ENCODE results near the gene CYS1. TPM values are rescaled to one million over a fixed set of nuclear protein-coding genes. Genes with fewer than 3 reads are reported as not detected.

CYS1 gene
- total RNA-seq, 4 donors from 2014 or later, result 0.32 to 1.8 TPM; not detected in 2

GRCh38 chr2:10041711-10042110 is 38.5 kb downstream of the CYS1 start:
- H3K4me1 ChIP-seq, result peaks cover 76% of the 10 kb centered on the region
- WGBS, result 83% methylated on average over 14 of the region's 14 CpGs
- no peak for DNase-seq (ENCODE audit: low spot score in 2 of 2)
- H3K27ac ChIP-seq, result peak overlapping the region; percentile 89
- H3K36me3 ChIP-seq, result peaks cover 7% of the 10 kb centered on the region
- TF ChIP-seq POLR2AphosphoS5 (IDR thresholded peaks at IDR 0.05) (no peak), POLR2A (IDR thresholded peaks at IDR 0.05) (no peak), CTCF (IDR thresholded peaks at IDR 0.05) (no peak), EP300 (IDR thresholded peaks at IDR 0.05) (no peak)
- H3K9me3 ChIP-seq, result no peaks in the 10 kb centered on the region
- no peaks in the 10 kb centered on the region for H3K27me3 ChIP-seq
- H3K4me3 ChIP-seq, result peak overlapping the region; percentile 56

- H3K36me3 ChIP-seq, result no peaks in the 10 kb centered on the region
- H3K27me3 ChIP-seq, result no peaks in the 10 kb centered on the region
- no peaks in the 10 kb centered on the region for H3K9me3 ChIP-seq
- 48% methylated on average over 16 of the region's 16 CpGs for WGBS
- peaks cover 74% of the 10 kb centered on the region for H3K4me1 ChIP-seq
- TF ChIP-seq CTCF (IDR thresholded peaks at IDR 0.05) (no peak), EP300 (IDR thresholded peaks at IDR 0.05) (no peak), POLR2AphosphoS5 (IDR thresholded peaks at IDR 0.05) (no peak)
- no peak overlapping the region for H3K4me3 ChIP-seq
- no peak for DNase-seq (ENCODE audit: low spot score in 2 of 2)
- H3K27ac ChIP-seq, result peak overlapping the region; percentile 16
Observed at GRCh38 chr2:10039658-10040410, 40.4 kb downstream of the CYS1 start.

- no peaks in the 10 kb centered on the region for H3K9me3 ChIP-seq
- H3K27me3 ChIP-seq, result no peaks in the 10 kb centered on the region
- H3K4me1 ChIP-seq, result peaks cover 65% of the 10 kb centered on the region
- no peak overlapping the region for H3K4me3 ChIP-seq
- no peak overlapping the region for H3K27ac ChIP-seq
- no peaks in the 10 kb centered on the region for H3K36me3 ChIP-seq
- TF ChIP-seq EP300 (IDR thresholded peaks at IDR 0.05), result no peak
- TF ChIP-seq CTCF (IDR thresholded peaks at IDR 0.05), result no peak
- no peak for TF ChIP-seq POLR2AphosphoS5 (IDR thresholded peaks at IDR 0.05)
- TF ChIP-seq POLR2A (IDR thresholded peaks at IDR 0.05), result no peak
- no peak for DNase-seq (ENCODE audit: low spot score in 2 of 2)
Observed at GRCh38 chr2:10038716-10039115, 41.5 kb downstream of the CYS1 start.

- no peaks in the 10 kb centered on the region for H3K9me3 ChIP-seq
- no peaks in the 10 kb centered on the region for H3K27me3 ChIP-seq
- H3K4me3 ChIP-seq, result no peak overlapping the region
- DNase-seq (ENCODE audit: low spot score in 2 of 2), result no peak
- H3K36me3 ChIP-seq, result no peaks in the 10 kb centered on the region
- peaks cover 65% of the 10 kb centered on the region for H3K4me1 ChIP-seq
- WGBS, result 79% methylated on average over 7 of the region's 10 CpGs
- no peak for TF ChIP-seq POLR2AphosphoS5 (IDR thresholded peaks at IDR 0.05)
- no peak for TF ChIP-seq CTCF (IDR thresholded peaks at IDR 0.05)
- TF ChIP-seq EP300 (IDR thresholded peaks at IDR 0.05), result no peak
- TF ChIP-seq POLR2A (IDR thresholded peaks at IDR 0.05), result no peak
- H3K27ac ChIP-seq, result no peak overlapping the region
Observed at GRCh38 chr2:10038123-10038522, 42.1 kb downstream of the CYS1 start.

- no peaks in the 10 kb centered on the region for H3K27me3 ChIP-seq
- H3K27ac ChIP-seq, result peak overlapping the region; percentile 70
- peaks cover 49% of the 10 kb centered on the region for H3K4me1 ChIP-seq
- 52% methylated on average over 5 of the region's 14 CpGs for WGBS
- H3K36me3 ChIP-seq, result no peaks in the 10 kb centered on the region
- H3K4me3 ChIP-seq, result no peak overlapping the region
- no peak for DNase-seq (ENCODE audit: low spot score in 2 of 2)
- H3K9me3 ChIP-seq, result no peaks in the 10 kb centered on the region
- TF ChIP-seq EP300 (IDR thresholded peaks at IDR 0.05), result no peak
- no peak for TF ChIP-seq POLR2A (IDR thresholded peaks at IDR 0.05)
- no peak for TF ChIP-seq POLR2AphosphoS5 (IDR thresholded peaks at IDR 0.05)
- peak in 1 of 2 donors; percentile 64 for TF ChIP-seq CTCF (IDR thresholded peaks at IDR 0.05)
Observed at GRCh38 chr2:10036095-10036884, 43.9 kb downstream of the CYS1 start.

Measured in suprapubic skin (tissue), 4 donors.